HPDE6-E6E7 (cell line): ENCODE data around the gene MADD.

ENCODE experiments used
- DNase-seq: peaks from one replicate; pipeline ENCODE4 v3.0.0; 2011; ENCODE audit warnings: missing footprints; ENCODE audit errors: extremely low spot score

Gene MADD

GRCh38 chr11:47356998-47357329, 87.0 kb downstream of the MADD start:
- DNase-seq = no peak

- DNase-seq = no peak
Observed at GRCh38 chr11:47357985-47358730, 88.2 kb downstream of the MADD start.

- DNase-seq = no peak
Observed at GRCh38 chr11:47358731-47359051, 88.8 kb downstream of the MADD start.

GRCh38 chr11:47359162-47359561, 89.2 kb downstream of the MADD start:
- DNase-seq = no peak

GRCh38 chr11:47359586-47359985, 89.7 kb downstream of the MADD start:
- no peak for DNase-seq

- no peak for DNase-seq
Observed at GRCh38 chr11:47360341-47360740, 90.4 kb downstream of the MADD start.

GRCh38 chr11:47361419-47361818, 91.5 kb downstream of the MADD start:
- DNase-seq = no peak

- no peak for DNase-seq
Observed at GRCh38 chr11:47366020-47366490, 96.1 kb downstream of the MADD start.

GRCh38 chr11:47369676-47370075, 99.7 kb downstream of the MADD start:
- DNase-seq = no peak

GRCh38 chr11:47372422-47372821, 102.5 kb downstream of the MADD start:
- DNase-seq = no peak

- peak; percentile 80 for DNase-seq
Observed at GRCh38 chr11:47373876-47374719, 104.2 kb downstream of the MADD start.

GRCh38 chr11:47374720-47375019, 104.7 kb downstream of the MADD start:
- no peak for DNase-seq

- DNase-seq = no peak
Observed at GRCh38 chr11:47375020-47375419, 105.1 kb downstream of the MADD start.

GRCh38 chr11:47375546-47376085, 105.7 kb downstream of the MADD start:
- no peak for DNase-seq

GRCh38 chr11:47376107-47376524, 106.2 kb downstream of the MADD start:
- DNase-seq = no peak

- no peak for DNase-seq
Observed at GRCh38 chr11:47376525-47377371, 106.8 kb downstream of the MADD start.

GRCh38 chr11:47377571-47378009, 107.7 kb downstream of the MADD start:
- DNase-seq = no peak

- DNase-seq = no peak
Observed at GRCh38 chr11:47378010-47378835, 108.3 kb downstream of the MADD start, which contains the start of gene SPI1. Gene SPI1 (minus strand): TSS chr11:47378547. CDS start chr11:47378353, 194 bp downstream.

GRCh38 chr11:47378836-47379170, 108.9 kb downstream of the MADD start:
- DNase-seq = no peak

- DNase-seq = no peak
Observed at GRCh38 chr11:47379317-47379716, 109.4 kb downstream of the MADD start.
